ENCODE measurements around the gene VCL.

DNA sequence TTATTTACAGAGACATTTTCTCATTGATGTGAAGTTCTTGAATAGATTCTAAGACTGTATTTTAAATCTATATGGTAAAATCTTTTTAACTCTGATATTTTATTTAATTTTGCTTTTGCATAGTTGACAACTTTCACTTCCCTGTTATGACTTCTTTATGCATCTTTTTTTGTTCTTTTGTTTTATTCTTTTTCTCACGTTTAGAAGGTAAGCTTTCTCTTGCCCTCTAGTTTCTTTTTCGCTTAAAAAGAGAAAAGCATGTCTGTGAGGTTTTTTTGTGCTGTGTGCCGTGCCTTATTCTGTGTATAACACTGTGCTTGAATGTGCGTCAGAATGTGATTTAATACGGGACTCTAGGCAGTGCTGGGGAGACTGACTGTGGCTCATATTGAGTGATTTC, 78.0 kb downstream of the VCL start:
- TF ChIP-seq EZH2 (IDR thresholded peaks at IDR 0.05) (no peak), POLR2AphosphoS5 (IDR thresholded peaks at IDR 0.05; ENCODE audit: borderline replicate concordance, low read depth, low read length) (no peak)

All from SK-N-MC (cell line).